Measurements from ENCODE around the gene IL12A. TPM values are rescaled to one million over a fixed set of nuclear protein-coding genes. Genes with fewer than 3 reads are reported as not detected.

IL12A gene
- total RNA-seq, 1 experiment from 2014 or later, result 1.0 TPM

- BruUV-seq (replicated peaks), result no TSS peak
- peaks cover 11% of the 10 kb centered on the region for H3K27me3 Mint-ChIP-seq (ENCODE audit: unreplicated experiment)
These were observed 35.1 kb upstream of the IL12A start for GRCh38 chr3:159953325-159954085.

GRCh38 chr3:159960188-159961148, 28.2 kb upstream of the IL12A start:
- Mint-ChIP-seq H3K4me3 (ENCODE audit: low read depth, unreplicated experiment) (no peak overlapping the region), H3K27ac (ENCODE audit: unreplicated experiment) (no peak overlapping the region), H3K36me3 (ENCODE audit: insufficient read depth, unreplicated experiment) (peaks cover 10% of the 10 kb centered on the region), H3K9me3 (ENCODE audit: low read depth, unreplicated experiment) (peaks cover 2% of the 10 kb centered on the region), H3K27me3 (ENCODE audit: unreplicated experiment) (no peaks in the 10 kb centered on the region), H3K4me1 (ENCODE audit: low read depth, unreplicated experiment) (peaks cover 18% of the 10 kb centered on the region)
- TF ChIP-seq, protein P1, sequence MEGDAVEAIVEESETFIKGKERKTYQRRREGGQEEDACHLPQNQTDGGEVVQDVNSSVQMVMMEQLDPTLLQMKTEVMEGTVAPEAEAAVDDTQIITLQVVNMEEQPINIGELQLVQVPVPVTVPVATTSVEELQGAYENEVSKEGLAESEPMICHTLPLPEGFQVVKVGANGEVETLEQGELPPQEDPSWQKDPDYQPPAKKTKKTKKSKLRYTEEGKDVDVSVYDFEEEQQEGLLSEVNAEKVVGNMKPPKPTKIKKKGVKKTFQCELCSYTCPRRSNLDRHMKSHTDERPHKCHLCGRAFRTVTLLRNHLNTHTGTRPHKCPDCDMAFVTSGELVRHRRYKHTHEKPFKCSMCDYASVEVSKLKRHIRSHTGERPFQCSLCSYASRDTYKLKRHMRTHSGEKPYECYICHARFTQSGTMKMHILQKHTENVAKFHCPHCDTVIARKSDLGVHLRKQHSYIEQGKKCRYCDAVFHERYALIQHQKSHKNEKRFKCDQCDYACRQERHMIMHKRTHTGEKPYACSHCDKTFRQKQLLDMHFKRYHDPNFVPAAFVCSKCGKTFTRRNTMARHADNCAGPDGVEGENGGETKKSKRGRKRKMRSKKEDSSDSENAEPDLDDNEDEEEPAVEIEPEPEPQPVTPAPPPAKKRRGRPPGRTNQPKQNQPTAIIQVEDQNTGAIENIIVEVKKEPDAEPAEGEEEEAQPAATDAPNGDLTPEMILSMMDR (IDR thresholded peaks at IDR 0.05; ENCODE audit: unreplicated experiment), result no peak
- intact Hi-C loops (cut with micrococcal nuclease; ENCODE audit: unreplicated experiment), result no loop called here
- no peak for DNase-seq
- CTCF ChIA-PET, result interaction anchor here (2.5 kb wide), 1 partner anchor 31 kb away, joined by 7 read pairs; no protein-coding TSS in a partner anchor
- BruUV-seq (replicated peaks), result no TSS peak

More at GRCh38 chr3:159953325-159954085, 35.1 kb upstream of the IL12A start:
- TF ChIP-seq, protein P1 (IDR thresholded peaks at IDR 0.05; ENCODE audit: unreplicated experiment), result no peak
- Mint-ChIP-seq H3K4me1 (ENCODE audit: low read depth, unreplicated experiment) (no peaks in the 10 kb centered on the region), H3K36me3 (ENCODE audit: insufficient read depth, unreplicated experiment) (no peaks in the 10 kb centered on the region), H3K27ac (ENCODE audit: unreplicated experiment) (no peak overlapping the region), H3K9me3 (ENCODE audit: low read depth, unreplicated experiment) (peaks cover 2% of the 10 kb centered on the region), H3K4me3 (ENCODE audit: low read depth, unreplicated experiment) (no peak overlapping the region)
- intact Hi-C loops (cut with micrococcal nuclease; ENCODE audit: unreplicated experiment), result no loop called here
- CTCF ChIA-PET, result no interaction called here
- no peak for DNase-seq

- Mint-ChIP-seq H3K4me1 (ENCODE audit: low read depth, unreplicated experiment) (peaks cover 33% of the 10 kb centered on the region), H3K27ac (ENCODE audit: unreplicated experiment) (peak overlapping the region; percentile 86), H3K36me3 (ENCODE audit: insufficient read depth, unreplicated experiment) (peaks cover 10% of the 10 kb centered on the region), H3K9me3 (ENCODE audit: low read depth, unreplicated experiment) (no peaks in the 10 kb centered on the region), H3K4me3 (ENCODE audit: low read depth, unreplicated experiment) (peak overlapping the region; percentile 23), H3K27me3 (ENCODE audit: unreplicated experiment) (no peaks in the 10 kb centered on the region)
- TF ChIP-seq, protein P1 (IDR thresholded peaks at IDR 0.05; ENCODE audit: unreplicated experiment), result no peak
- DNase-seq, result no peak
- CTCF ChIA-PET, result interaction anchor here (1.0 kb wide), 3 partner anchors 22 to 24 kb away, joined by 3 to 4 read pairs (median 4); partner anchors contain the start of gene IL12A
- BruUV-seq (replicated peaks), result no TSS peak
- intact Hi-C loops (cut with micrococcal nuclease; ENCODE audit: unreplicated experiment), result no loop called here
These were observed 24.3 kb upstream of the IL12A start for GRCh38 chr3:159964166-159964973.

DNA sequence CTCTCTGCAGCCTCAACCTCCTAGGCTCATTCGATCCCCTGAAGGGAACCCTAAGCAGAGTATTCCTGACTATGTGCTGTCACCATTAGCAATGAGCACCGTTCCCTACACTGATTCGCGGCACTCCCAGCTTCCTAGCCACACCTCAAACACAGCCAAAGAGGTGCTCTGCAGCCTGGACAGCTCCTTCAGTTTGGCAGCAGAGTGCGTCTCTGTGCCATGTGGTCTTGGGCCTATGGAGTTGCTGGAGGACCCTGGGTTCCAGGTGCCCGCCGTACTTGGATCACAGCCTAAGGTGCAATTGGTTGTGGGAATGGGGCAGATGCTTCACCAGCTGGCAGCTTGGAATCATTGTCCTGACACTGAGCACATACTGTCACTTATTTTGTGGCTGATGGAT, 17.3 kb upstream of the IL12A start:
- CTCF ChIA-PET, result interaction anchor here (1.0 kb wide), 1 partner anchor 15 kb away, joined by 4 read pairs; no protein-coding TSS in a partner anchor
- TF ChIP-seq, protein P1 (IDR thresholded peaks at IDR 0.05; ENCODE audit: unreplicated experiment), result no peak
- H3K27ac Mint-ChIP-seq (ENCODE audit: unreplicated experiment), result no peak overlapping the region
- H3K9me3 Mint-ChIP-seq (ENCODE audit: low read depth, unreplicated experiment), result no peaks in the 10 kb centered on the region
- peaks cover 11% of the 10 kb centered on the region for H3K4me1 Mint-ChIP-seq (ENCODE audit: low read depth, unreplicated experiment)
- DNase-seq, result no peak
- intact Hi-C loops (cut with micrococcal nuclease; ENCODE audit: unreplicated experiment), result no loop called here
- no peaks in the 10 kb centered on the region for H3K36me3 Mint-ChIP-seq (ENCODE audit: insufficient read depth, unreplicated experiment)
- H3K4me3 Mint-ChIP-seq (ENCODE audit: low read depth, unreplicated experiment), result no peak overlapping the region
- BruUV-seq (replicated peaks), result no TSS peak
- no peaks in the 10 kb centered on the region for H3K27me3 Mint-ChIP-seq (ENCODE audit: unreplicated experiment)

Measured in Calu3 (cell line).